CD4-positive, alpha-beta T cell treated with Interleukin-10 for 1 hour (primary cell): Measurements from ENCODE around the gene CLNK.
"Not testable (repeated sequence)": the region's sequence is repeated elsewhere in the genome, so short reads cannot be mapped to it uniquely, and the experiment has no call there.

Experiments used
- DNase-seq: peaks from one replicate; pipeline ENCODE4 v3.0.0-alpha.2; 2020

CLNK gene

DNA sequence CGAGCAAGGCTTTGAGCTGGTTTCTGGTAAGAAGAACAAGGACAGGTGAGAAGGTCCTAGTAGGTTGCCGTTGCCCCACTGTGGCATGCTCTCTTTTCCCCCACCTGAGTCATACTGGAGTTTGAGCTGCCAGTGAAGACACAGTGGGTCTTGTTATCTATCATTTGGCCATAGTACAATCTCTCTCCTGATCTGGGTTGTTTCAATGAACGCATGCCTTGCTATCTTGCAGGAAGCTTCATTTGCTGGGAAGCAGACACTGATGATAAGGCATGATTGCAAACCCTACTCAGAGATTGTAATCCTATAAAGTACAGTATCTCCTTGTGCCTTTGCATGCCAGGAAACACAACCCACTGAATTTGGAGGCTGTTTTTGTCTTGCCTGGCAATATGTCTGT is 77.4 kb downstream of the CLNK start:
- no peak for DNase-seq

DNA sequence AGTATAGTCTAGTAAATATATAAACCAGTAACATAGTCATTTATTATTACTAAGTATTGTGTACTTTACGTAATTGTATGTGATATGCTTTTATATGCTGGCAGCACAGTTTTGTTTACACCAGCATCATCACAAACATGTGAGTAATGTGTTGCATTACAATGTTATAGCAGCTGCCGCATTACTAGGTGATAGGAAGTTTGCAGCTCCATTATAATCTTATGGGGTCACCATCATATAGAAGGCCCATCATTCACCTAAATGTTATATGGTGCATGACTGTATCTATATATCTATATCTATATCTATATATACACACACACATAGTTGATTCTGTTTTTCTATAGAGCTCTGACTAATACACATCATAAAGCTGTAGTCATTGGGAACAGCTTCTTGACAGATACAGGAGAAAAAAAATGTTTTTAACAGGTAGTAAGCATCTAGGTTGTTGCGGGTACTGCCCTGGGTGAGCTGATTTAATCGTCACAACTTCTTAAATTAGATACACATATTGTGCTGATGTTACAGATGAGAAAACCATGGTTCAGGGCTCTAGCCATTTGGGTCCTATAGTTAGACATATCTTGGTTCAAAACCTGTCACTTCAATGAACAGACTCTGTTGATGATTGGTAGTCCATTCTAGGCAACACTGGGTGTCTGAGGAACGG is 77.9 kb downstream of the CLNK start:
- DNase-seq: no peak

DNA sequence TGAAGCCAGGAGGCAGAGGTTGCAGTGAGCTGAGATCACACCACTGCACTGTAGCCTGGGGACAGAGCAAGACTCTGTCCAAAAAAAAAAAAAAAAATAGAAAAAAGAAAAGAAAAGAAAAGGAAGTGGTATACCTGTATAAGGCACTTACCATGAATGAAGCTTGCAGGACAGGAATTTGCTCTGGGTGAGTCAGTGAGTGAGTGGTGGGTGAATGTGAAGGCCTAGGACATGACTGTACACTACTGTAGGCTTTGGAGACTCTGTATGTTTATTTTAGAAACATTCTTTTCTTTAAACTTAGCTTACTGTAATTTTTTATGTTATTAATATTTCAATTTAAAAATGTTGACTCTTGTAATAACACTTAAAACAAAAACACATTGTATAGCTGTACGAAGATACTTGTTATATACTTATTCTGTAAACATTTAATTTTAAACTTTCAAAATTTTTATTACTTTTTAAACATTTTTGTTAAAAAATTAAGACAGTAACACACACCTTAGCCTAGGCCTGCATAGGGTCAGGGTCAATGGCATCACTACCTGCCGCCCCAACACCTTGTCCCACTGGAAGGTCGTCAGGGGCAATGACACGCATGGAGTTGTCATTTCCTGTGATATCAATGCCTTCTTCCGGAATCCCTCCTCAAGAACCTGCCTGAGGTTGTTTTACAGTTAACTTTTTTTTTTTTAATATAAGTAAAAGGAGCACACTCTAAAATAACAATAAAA is 78.7 kb downstream of the CLNK start:
- no peak for DNase-seq

DNA sequence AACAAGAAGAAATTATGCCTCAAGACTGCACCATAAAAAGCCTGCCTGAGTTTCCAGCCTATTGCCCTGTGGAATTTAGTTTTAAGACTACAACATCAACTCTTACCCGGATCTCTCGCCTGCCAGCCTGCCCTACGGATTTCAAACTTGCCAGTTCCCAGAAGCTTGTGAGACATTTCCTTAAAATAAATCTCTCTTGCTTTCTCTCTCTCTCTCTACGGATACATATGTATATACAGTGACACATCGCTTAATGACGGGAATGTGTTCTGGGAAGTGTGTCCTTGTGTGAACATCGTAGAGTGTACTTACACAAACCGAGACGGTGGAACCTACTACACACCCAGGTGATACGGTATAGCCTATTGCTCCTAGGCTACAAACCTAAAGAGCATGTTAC is 79.5 kb downstream of the CLNK start:
- no peak for DNase-seq

DNA sequence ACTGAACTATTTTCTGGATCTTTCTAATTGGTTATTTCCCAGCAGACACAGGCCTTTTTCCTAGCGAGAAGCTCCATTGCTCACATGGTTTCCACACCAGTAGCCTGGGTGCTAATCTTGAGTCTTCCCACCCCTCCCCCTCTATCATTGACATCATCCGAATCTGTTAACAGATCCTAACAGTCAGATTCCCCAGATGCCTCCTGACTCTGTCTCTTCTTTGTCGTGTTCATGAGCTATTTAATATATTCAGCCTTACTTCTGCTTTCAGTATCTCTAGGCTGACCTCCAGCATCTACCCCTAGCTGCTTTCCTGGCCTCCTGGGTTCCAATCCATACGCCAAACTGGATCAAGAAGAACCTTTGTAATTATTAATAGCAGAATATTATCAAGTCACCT is 85.0 kb downstream of the CLNK start:
- no peak for DNase-seq

DNA sequence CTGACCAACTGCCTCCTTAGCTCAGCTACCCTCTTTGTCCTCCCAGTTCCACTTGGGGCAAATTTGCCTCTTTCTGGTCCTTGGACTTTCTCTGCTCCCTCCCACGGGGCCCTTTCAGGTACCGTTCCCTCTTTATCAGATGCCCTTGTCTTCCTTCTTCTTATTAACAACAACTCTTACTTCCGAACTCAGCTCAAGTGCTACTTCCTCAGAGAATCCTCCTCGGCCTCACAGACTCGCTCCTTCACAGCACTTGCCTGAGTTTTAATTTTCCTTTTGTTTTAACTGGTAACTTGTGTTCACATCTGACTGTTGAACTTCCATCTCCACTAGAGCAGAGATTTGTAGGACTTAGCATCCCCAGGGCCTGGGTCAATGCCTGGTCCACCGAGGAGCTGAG is 85.7 kb downstream of the CLNK start:
- no peak for DNase-seq

DNA sequence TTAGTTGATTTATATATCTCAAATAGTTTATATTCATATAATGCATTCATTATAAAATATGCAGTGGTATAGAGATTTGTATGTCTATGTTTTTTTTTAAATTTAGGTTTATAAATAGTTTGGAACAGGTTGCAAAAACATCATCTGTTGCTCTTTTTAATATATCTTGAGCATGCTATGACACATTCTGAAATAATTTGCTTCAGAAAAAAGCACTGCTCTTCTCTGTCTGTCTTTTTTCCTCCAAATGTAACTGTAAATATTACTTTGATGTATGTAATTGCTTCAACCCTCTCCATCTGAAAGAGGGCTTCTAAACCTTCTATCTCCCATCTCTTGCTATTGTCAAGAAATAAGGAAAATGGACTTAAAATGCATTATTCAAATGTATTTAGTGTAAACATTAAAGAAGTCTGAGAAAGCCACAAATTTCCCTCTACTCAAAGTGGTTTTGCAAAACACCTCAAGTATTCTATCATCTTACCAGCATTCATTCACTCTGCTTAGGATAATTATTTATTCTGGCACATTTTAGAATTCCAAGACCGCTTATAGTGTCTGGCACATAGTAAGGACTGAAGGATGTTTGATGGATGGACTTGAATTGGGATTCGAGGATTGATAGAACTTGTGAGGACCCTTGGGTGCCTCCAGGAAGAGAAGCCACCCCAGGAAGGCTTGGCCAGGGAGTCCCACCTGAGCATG is 87.8 kb downstream of the CLNK start:
- no peak for DNase-seq

DNA sequence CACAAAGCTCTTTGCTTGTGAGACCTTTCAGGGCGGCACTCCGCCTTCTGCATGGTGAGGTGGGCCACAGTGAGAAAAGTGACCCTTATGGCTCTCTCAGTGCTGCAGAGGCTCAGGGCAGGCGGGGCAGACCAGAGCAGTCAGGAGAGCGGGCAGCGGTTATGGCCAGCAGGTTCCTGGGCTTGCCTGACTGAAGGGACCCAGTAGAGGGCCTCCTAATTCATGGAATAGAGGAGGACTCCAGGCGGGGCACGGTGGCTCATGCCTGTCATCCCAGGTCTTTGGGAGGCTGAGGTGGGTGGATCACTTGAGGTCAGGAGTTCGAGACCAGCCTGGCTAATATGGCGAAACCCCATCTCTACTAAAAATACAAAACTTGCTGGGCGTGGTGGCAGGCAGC is 91.4 kb downstream of the CLNK start:
- no peak for DNase-seq

DNA sequence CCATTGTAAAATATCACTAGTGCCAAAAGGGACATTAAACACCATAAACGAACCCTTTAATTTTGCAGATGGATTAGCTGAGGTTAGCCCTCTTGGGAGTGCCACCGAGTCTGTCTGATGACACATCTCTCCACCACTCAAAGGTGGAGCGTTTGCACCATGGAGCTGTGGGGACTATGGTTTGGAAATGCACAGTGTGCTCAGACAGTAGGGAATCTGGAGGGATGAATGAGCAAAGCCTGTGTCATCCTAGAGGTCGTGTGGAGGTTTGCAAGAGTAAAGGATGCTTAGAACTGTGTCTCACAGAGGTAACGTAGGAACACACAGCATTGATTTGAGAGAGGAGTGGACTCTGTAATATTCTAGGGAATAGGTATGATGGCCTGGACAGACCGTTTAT is 93.7 kb downstream of the CLNK start:
- no peak for DNase-seq

DNA sequence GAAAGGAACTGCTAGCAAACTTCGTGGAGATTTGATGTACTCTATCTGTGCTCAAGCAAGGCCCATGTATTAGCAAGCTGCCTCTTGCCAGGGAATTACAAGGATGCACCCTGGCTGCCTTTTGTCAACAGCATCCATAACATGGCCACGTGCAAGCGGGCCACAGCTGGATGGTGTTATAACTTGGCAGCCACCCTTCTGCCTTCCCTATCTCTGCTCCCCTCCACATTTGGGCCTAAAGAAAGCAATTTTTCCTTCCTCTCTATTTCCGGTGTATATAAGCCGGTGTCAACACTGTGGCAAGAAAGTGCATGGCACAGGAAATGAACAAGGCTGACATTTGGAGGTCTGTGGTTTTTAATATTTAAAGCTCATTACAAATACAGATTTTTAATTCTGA is 94.8 kb downstream of the CLNK start:
- DNase-seq: no peak

DNA sequence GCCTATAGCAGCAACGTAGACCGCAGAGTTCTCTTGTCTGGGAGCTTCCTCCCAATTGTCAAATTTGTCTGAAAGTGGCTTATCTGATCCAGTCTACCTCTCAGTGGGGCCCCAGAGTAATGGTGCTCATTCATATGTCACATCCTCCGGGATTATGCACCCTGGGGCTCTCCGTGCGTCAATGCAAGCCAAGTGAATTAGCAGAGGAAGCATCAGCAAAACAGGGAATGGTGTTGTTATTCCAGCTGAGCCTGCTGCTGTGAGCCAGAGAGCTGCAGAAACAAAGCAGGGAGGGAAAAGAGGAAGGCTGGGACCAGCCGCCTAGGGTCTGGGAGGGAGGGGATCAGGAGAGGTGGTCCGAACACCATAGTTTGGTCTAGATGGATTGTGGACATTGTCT is 95.2 kb downstream of the CLNK start:
- DNase-seq: no peak

DNA sequence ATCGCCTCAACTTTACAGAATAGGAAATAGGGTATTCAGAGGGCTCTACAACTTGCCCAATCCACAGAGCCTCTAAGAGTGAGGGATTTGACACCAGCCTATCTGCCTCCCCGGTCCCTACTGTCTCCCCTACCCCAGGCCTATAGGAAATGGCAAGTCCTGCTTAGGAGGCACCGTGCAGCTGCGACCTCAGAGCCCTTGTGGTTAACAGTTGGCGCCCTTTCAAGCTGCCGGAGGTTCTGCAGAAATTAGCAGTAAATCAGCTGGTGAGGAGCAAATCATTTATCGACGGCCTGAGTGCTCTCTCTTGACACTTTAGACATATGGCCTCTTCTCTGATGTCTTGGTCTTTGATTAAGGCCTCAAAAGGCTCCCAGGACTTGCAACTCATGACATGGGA is 96.9 kb downstream of the CLNK start:
- DNase-seq: peak; percentile 37

DNA sequence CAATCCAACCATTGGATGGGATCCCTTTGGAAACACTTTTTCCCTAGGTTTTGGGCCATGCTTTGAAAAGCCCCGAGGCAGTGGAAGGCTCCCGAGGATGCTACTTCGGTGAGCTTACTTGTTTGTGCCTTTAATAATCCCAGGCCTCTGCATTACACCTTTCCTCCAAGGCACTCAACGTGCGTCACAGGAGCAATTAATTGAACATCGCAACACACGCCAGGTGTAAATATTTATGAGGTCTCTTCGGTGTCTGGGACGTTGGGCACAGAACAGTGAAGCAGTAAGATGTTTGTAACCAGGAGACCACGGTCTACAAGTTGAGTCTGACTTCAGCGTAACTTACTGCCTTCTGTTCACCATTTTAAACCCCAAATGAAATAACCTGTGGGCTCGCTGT is 97.3 kb downstream of the CLNK start:
- DNase-seq: no peak

DNA sequence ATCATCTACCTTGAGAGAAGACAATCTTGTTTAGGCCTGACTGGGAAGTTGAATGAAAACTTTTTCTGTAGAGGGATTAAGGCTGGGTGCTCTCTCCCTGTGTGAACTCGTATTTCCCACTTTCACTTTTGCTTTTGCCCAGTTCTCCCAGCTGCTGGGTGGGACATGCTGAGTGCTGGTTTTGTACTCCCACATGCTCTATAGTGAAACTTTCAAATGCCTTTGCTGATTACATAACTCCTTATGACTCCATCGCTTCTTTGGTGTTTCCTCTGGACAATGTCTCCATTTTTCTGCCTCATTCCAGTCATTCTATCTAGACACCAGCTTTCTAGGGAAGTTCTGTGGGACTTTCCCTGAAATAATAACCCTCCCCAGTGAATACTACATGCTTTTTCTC is 100.5 kb downstream of the CLNK start:
- DNase-seq: no peak

DNA sequence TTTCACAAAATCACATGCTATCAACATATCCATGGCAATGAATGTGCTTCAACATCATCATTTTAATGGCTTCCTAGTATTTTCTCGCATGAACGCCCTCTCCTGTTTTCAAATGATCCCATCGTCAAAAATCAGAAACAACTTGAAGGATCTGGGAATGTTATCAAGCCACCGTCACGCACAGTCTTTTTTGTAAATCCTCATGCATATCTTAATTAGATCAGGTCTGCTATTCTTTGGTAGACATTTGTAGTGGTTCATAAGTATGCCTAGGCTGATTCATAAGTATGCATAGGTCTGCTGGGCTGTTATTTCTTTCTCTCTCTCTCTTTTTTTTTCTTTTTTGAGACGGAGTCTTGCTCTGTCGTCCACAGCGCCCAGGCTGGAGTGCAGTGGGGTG is 101.6 kb downstream of the CLNK start:
- DNase-seq: no peak

DNA sequence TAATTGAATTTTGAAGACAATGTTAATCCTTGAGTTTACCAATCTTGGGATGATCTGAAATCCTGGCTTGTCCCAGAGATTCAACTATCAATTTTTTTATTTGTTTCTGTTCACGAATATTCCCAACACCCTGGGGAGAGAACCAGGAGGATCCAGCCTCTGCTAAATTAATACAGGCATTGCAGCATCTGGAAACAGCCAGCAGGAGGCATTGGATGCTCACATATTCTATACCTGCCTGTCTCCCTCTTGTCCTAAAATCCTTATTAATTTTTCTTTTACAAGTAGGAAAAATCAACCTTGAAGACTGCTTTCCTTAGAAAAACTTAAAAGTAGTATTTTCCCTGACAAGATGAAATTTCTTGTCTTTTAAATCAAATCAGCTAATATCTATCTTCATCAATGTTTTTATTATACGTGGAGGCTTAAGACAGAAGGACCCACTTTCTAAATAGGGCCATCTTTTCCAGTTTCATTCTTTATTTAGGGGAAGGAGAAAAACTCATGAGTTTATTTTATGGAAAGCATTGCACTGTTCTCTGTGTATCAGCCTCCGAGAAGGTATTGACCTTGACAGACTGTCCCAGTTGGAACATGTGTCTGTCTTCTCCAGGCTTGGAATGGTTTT is 102.4 kb downstream of the CLNK start:
- DNase-seq: peak; percentile 29

DNA sequence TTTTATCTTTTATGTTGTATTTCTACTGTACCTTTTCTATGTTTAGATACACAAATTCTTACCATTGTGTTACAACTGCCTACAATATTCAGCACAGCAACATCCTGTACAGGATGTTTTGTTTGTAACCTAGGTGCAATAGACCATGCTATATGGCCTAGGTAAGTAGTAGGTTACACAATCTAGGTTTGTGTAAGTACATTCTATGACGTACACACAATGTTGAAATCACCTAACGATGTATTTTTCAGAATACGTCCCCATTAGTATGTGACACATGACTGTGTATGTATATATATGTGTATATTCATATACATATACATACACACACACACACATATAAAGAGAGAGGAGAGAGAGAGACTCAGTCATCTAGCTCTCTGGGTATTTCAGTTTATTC is 103.5 kb downstream of the CLNK start:
- no peak for DNase-seq

DNA sequence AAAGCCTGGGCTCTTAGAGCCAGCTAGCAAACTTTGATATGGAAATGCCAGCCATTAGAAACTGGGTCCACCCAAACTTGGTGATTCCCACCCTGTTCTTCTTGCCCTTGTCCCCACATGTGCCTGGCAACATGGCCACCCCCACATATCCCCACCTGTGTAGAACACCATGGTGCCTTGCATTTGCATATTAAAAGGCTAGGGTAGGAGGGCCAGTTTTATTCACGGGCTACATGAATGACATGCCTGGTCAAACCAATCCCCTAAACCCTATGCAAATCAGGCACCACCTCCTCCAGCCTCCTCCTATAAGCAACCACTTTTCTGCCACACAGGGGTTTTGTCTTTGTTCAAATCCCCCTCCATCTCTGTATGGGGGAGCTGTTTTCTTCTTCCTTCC is 104.9 kb downstream of the CLNK start:
- no peak for DNase-seq

DNA sequence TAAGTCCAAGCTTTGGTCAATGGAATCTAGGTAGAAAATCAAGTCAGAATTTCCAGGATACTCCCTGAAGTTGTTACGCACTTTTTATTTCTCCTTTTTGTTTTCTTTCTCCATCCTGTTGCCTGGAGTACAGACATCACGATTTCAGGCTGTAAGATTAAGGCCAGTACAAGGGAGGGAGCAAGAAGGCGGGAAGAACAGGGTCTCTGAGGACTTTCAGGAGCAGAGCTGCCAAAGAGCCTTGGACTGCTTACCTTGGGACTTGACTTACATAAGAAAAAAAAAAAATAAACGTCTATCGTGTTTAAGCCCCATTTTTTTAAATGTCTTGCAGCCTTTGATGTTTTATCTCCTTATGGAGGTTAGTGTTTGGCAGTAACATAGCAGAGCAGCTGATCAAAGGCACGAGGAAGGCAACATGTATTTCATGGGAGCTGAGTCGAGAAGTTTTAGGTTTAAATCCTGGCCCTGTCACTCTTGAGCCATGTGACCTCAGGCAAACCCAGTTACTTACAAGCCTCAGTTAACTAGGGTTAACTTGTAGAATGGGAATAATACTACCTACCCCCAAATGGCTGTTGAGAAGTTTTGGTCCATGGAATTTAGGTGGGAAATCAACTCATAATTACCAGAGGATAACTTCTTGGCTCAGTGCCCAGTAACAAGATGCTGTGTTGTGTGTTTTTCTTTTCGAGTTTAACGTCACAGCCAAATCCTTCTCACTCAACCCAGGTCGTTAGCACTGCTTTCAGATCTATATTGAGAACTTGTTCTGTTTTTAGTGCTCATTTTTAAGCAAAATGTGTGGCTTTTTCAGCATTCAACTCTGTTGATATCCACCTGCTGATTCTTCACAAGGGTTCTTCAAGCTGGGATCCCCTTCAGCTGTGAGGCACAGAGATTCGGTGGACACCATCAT is 106.8 kb downstream of the CLNK start:
- no peak for DNase-seq

DNA sequence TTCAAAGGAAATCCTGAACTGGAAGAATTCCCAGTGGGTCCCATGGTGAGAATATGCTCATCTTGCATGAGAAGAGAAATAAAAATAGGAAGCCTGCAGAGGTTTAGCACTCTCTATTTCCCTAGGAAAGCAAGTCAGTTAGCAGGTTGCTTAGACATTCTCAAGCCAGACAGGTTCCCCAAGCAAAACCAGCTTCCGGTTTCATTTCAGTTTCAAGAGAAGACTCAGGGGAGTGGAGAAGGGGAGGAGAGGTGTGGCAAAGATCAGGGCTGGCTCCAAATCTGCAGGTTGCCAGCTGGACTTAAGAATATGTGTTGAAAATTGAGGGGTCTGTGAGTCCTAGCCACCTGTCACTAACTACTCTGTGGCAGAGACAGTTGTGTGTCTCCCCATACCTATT is 107.5 kb downstream of the CLNK start:
- DNase-seq: no peak

DNA sequence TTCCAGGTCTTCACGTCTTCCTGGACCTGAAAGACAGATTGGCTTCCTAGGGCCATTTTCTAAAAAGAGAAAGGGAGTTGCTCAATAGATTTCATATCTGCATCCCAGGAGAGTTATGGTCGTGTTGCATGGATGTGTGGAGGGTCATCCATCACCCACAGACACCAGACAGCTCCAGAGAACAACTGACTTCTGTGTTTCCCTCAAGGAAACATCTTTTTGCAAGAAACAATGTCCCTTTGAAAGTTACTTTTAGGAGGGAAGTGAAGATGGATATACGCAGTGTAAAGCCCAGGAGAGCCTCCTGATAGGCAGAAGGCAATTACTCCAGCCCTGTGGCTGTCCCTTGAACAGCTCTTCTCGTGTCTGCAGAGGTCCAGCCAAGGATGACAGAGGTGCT is 108.3 kb downstream of the CLNK start:
- DNase-seq: no peak

DNA sequence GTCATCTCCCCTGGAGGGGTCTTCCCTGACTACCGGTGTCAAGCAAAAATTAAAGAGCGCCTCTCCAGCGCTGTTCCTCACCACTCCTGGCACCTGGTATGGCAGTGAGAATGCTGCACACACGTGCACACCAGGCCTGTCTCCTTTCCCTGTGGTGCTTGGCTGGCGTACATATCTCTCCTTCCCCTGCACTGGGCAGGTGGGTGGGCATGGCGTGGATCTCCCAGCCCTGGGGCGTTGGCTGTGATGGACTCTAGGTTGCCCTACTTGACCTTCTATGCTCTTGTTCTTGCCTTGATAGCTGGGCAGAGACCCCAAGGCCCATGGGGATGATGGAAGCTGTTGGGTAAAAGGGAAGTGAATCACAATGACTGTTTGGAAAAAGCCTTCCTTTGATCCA is 109.2 kb downstream of the CLNK start:
- DNase-seq: no peak

DNA sequence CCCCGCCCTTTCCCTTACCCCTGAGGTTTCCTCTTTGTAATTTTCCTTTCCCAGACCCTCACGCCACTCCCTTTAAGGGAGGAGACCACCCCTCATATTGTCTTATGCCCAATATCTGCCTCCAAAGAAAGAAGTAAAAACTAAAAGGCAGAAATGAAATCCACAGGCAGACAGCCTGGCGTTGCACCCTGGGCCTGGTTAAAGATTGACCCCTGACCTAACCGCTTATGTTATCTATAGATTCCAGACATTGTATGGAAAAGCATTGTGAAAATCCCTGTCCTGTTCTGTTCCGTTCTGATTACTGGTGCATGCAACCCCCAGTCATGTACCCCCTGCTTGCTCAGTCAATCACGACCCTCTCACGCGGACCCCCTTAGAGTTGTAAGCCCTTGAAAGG is 110.0 kb downstream of the CLNK start:
- DNase-seq: not testable (repeated sequence)
